Activated CD4-positive, alpha-beta T cell treated with anti-CD3 and anti-CD28 coated beads, Interleukin-2, amount 50 U/mL, for 16 hours (primary cell): Measurements from ENCODE around the gene C9orf72.

Experiments used
- DNase-seq: peaks from one replicate; pipeline ENCODE4 v3.0.0-alpha.2; 2020

The C9orf72 gene, protein sequence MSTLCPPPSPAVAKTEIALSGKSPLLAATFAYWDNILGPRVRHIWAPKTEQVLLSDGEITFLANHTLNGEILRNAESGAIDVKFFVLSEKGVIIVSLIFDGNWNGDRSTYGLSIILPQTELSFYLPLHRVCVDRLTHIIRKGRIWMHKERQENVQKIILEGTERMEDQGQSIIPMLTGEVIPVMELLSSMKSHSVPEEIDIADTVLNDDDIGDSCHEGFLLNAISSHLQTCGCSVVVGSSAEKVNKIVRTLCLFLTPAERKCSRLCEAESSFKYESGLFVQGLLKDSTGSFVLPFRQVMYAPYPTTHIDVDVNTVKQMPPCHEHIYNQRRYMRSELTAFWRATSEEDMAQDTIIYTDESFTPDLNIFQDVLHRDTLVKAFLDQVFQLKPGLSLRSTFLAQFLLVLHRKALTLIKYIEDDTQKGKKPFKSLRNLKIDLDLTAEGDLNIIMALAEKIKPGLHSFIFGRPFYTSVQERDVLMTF

DNA sequence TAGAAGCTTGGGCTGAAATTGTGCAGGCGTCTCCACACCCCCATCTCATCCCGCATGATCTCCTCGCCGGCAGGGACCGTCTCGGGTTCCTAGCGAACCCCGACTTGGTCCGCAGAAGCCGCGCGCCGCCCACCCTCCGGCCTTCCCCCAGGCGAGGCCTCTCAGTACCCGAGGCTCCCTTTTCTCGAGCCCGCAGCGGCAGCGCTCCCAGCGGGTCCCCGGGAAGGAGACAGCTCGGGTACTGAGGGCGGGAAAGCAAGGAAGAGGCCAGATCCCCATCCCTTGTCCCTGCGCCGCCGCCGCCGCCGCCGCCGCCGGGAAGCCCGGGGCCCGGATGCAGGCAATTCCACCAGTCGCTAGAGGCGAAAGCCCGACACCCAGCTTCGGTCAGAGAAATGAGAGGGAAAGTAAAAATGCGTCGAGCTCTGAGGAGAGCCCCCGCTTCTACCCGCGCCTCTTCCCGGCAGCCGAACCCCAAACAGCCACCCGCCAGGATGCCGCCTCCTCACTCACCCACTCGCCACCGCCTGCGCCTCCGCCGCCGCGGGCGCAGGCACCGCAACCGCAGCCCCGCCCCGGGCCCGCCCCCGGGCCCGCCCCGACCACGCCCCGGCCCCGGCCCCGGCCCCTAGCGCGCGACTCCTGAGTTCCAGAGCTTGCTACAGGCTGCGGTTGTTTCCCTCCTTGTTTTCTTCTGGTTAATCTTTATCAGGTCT is at the start of gene C9orf72:
Gene C9orf72 (minus strand): TSS at position 564 of the 716 bp plus-strand sequence. CDS start 6,361 bp downstream, outside the sequence.
- peak; percentile 85 for DNase-seq

DNA sequence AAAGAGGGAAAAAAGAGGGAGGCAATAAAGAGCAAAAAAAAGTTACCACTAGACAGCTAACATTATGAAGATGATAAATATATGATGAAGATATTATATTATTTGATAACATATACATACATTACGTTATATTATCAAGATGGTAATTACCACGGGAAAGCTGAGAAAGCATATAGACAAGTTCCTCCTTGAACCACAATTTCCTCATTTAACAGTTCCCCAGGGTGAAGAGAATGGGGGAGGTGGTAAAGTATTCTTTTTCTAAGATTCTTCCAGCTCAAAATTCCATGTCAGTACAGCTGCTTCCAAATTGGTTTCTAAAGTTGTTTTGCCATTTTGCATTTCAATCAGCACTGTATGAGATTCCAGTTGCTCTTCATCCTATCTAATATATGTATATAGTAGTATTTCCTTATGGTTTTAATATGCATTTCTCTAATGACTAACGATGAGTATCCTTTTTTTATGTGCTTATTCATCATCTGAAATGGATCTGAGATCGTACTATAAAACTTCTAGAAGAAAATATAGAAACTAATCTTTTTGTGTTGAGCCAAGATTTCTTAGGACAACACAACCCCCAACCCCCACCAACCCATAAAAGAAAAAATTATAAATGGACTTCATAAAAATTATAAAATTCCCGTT is 49.5 kb upstream of the C9orf72 start:
- DNase-seq = no peak

DNA sequence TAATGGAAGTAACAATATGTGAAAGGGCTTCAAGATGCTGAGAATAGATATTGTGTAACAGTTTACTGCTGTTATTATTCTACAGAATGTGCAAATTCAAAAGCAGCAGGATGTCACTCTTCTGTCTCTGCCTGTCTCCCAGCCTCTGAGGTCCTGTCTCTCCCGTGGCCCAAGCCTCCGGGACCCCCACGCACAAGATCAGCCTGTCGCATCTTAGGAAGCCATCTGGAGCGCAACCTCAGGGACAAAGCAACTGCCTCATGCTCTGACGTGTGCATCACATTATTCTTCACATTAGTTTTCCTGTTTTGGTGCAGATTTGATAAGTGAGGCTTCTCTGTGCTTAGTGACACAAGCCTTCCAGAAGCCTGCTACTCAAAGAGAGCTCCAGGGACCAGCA is 46.5 kb upstream of the C9orf72 start:
- DNase-seq = no peak

DNA sequence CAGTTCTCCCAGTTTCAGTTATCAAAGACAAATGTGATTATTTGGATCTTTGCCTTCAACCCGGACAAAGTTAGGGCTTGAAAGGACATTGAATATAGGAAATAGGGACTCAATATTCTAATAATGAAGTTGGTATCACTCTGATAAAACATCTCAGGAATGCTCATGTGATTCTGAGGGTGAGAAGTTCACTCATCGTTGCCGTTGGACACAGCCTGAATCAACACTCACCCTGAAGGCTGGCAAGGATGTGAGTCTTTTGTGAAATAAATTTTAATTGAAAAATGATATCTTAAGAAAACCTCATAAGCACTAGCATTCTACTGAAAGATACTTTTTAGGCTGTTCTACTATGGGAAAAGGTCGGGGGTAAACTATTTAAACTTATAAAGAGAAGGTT is 44.8 kb upstream of the C9orf72 start:
- no peak for DNase-seq

DNA sequence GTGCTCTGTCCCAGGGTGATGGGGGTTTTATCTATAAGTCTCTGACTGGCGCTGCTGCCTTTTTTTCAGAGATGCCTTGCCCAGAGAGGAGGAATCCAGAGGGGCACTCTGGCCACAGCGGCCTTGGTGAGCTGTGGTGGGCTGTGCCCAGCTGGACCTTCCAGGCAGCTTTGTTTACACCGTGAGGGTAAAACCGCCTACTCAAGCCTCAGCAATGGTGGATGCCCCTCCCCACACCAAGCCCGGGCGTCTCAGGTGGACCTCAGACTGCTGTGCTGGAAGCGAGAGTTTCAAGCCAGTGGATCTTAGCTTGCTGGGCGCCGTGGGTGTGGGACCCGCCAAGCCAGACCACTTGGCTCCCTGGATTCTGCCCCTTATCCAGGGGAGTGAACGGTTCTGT is 41.3 kb upstream of the C9orf72 start:
- no peak for DNase-seq

DNA sequence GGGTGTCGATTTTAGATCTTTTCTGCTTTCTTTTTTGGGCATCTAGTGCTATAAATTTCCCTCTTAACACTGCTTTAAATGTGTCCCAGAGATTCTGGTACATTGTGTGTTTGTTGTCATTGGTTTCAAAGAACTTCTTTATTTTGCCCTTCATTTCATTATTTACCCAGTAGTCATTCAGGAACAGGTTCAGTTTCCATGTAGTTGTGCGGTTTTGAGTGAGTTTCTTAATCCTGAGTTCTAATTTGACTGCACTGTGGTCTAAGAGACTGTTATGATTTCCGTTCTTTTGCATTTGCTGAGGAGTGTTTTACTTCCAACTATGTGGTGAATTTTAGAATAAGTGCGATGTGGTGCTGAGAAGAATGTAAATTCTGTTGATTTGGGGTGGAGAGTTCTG is 38.8 kb upstream of the C9orf72 start:
- DNase-seq = peak; percentile 49

DNA sequence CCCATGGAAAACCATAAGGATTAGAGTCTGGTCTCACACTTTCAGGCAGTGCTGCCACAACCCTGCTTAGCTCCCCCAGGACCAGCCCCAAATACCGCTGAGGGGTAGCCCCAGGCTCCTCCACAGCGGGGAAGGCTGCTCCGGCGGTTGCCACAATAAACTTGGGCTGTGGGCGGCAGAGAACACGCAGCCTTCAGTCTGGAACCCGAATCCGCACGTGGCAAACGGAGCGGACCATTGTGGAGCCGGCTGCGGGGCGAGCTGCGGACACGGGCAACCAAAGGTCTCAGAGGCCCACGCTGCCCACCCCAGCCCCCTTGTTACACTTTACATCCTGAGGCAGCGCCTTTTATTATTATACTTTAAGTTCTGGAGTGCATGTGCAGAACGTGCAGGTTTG is 37.3 kb upstream of the C9orf72 start:
- DNase-seq = no peak

DNA sequence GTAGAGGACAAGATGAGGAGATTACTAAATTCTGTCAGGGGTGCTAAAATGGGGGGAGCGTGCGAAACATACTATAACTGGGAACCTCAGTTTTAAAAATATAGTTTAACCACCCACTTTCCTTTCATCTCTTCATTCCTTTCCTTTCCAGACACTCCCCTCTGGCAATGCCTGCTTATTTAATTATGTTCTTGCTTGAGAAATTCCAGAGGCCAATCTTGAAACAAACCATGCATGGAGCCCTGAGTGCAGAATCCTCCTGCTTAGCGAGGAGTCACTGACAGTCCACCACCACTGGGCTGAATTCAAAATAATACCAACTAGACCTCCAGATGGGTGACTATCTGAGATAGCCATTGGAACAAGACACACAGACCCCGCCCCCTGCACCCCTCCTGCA is 29.7 kb upstream of the C9orf72 start:
- DNase-seq = no peak

DNA sequence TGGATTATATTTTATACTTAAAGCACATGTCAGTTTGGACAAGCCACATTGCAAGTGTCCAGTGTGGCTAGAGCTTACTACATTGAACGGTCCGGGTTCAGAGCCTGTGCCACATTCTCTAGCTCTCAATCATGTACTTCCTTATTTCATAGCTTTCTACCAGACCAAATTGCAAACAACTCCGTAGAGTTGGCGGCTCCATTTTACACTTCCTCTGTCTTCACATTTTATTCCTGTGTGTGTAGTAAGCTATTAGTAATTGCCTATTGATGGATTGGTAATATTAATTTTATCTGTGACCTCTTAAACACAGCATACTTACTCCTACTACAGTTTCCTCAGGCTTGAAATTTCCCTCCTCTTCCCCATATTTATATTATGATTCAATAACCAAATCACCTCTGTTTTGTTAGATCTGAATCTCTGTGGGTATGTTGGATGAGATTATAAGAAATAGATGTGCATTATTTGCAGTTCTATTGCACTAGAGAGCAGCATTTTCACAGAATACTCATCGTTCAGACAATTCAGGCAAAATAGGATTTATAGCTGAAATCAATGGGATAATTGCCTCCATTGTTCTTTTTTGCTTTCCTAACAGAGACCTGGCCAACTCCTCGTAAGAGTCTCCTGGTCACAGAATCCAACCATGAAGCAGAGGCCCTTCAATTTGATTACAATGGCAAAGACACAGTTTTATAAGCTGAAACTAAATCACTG is 29.0 kb upstream of the C9orf72 start:
- no peak for DNase-seq

DNA sequence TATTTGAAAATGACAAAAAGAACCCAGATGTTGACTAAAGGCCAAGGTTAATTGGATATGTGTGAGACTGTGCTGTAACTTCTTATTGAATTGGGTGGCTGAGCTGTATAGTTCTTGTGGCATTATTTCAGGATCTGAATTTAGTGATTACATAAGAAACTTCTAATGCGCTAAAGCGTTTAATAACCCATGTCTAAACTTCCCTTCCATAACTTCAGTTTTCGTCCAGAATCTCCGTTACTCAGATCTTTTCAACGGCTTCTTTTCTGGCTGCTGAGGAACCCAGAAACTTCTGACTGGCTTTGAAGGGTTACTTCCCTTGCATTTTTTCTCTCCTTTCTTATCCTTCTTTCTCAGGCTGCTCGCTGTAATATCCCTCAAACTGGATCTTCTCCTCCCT is 28.1 kb upstream of the C9orf72 start:
- DNase-seq = no peak

DNA sequence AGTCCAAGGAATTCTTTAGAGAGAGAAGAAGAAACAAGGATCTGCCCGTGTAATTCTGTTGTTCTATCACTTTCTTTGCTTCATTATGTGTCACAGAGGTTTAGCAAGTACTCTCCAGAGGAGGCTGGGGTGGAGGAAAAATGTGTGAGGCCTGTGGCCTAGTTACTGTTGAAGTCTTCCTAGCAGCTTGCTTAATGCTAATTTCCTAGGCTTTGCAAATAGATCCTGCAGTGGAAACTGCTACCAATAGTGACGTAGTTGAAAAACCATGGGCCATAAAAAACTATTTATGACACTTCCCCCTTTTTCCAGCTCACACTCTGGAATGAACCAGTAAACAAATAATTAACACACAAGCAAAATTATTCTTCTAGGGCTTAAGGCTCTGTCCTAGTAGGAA is 27.0 kb upstream of the C9orf72 start:
- DNase-seq = no peak

DNA sequence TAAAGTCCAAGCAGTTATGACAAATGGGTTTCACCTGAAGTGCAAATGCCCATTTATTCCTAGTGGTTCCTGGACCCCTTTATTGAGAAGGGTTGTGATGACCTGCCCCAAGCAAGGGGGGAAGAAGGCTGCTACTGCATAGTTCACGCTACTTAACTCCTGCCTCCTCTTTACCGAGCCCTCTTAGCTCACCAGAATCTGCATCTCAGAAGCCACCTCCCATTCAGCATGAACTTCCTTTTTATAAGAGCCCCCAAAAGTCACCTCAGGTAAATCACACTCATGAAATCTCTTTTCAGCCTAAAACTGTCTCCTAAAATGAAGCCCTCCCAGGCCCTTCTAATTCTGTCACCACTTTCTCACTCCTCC is 26.6 kb upstream of the C9orf72 start:
- DNase-seq = no peak

DNA sequence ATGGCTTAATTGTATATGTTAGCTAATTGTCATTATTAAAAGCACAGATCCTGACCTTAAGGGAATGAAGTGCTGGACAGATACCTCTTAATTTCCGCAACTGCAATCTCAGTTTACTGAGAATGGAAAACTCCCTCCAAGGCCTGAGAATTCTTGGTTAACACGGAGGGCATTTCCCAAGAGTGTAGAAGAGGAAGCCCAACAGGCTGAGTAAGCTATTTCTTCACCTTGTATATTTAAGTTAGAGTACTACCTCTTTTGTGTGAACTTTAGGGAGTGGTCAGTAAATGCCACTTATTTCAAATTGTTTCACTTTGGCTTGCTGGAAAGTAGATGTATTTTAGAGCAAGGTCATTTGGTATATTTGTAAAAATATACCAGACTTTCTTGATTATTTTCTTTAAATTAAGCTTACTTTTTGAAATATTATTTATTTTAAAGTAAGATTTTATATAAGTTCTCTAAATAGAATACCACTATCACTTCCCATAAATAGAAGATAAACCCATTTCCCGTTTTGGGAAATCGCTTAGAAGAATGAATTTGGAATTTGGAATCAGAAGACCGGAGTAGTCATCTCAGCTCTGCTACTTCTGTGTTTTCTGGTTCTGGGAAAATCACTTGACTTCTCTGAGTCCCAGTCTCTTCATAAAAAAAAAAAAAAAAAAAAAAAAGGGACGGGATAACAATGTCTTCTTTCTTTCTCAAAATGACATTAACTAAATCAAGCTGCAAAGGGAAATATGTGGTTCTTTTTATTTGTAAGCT is 26.0 kb upstream of the C9orf72 start:
- no peak for DNase-seq

DNA sequence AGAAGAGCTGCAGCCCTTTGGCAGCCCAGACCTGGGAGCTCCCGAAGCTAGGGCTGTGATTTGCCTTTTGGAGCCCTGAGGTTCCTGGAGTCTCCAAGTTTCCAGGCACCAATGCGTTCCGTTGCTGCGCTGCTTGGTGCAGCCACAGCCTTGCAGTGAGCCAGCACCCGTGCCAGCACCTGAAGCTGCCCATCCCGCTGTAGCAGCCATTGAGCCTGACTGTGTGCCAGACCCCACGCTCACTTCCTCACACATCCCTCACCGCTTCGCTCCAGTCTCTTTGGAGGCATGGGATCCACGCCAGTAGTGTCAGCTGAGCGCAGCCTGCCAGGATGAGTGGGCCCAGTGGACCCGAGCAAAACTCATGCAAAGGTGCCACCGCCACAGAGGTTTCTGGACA is 22.5 kb upstream of the C9orf72 start:
- DNase-seq = no peak

DNA sequence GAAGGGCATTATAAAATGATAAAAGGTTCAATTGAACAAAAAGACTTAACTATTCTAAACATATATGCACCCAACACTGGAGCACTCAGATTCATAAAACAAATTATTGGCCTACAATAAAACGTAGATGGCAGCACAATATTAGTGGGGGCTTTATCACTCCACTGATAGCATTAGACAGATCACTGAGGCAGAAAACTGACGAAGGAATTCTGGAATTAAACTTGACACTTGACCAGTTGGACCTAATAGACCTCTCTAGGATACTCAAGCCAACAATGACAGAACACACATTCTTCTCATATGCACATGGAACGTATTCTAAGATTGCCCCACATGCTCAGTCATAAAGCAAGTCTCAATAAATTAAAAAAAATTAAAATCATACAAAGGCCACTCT is 18.4 kb upstream of the C9orf72 start:
- no peak for DNase-seq

DNA sequence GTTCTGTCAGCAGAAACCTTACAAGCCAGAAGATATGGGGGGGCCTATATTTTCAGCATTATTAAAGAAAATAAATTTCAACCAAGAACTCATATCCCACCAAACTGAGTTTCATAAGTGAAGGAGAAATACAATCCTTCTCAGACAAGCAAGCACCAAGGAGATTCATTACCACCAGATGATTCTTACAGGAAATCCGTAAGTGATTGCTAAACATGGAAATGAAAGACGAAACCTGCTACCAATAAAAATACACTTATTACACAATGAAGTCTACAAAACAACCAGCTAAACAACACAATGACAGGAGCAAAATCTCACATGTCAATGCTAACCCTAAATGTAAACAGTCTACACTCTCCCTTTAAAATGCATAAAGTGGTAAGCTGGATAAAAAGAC is 17.8 kb upstream of the C9orf72 start:
- no peak for DNase-seq

DNA sequence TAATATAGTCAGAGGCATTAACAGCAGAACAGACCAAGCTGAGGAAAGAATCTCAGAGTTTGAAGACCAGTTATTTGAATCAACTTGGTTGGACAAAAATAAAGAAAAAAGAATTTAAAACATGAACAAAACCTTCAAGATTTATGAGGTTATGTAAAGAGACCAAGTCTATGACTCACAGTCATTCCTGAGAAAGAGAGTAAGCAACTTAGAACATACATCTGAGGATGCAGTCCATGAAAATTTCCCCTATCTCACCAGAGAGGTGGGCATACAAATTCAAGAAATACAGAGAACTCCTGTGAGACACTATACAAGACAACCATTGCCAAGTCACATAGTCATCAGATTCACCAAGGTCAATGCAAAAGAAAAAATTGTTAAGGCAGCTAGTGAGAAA is 17.4 kb upstream of the C9orf72 start:
- DNase-seq = no peak

DNA sequence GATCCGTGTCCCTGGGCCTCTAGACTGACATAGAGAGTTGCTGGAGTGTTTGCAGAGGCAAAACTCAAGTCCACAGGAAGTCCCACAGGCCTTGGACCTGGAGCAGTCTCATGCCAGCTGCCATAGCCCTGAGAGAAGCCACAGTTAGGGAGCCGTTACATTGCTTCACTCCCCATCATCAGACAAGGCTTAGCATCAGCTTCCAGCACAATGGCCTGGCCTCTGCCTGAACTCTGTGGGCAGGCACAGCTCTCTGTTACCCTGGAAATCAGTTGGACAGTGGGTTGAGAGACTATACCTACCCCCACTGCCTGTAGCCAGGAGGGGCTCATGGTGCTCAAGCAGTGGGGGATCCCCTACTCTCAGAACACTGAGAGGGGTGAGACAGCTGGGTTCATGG is 16.2 kb upstream of the C9orf72 start:
- no peak for DNase-seq

DNA sequence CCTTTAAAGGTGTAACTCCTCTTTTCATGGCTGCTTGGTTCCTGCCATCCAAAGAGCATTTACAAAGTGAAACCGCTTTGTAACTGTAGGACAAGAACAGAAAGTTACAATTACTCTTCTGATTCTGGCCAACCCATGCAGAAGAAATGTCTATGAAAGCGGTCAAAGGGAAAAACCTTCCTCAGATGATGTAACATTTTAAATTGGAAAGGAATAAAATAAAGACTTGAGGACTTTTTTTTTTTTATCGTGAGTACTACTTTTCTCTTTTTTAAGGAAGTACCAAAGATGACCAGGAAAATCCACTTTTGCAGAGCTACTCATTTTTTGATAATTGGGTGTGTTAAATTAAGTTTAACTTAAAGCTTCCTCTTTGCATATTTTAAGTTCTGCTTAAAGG is 13.0 kb upstream of the C9orf72 start:
- no peak for DNase-seq

DNA sequence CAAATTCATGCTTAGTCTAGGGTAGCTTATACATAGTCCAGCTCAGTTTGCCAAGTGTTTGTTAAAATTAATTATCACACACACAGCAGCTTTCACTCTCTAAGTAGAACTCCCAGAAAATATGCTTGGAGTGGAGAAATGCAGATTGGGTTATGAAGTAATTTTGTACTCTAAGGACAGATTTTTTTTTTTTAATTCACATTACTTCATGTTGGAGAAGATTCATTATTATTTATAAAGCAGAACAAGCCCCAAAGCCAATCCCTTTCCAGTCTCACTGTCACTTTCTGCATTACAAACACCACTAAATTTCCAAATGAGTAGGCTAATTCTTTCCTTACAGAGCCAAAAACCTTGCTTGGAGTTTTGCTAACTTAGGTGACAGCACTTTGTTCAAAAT is 11.7 kb upstream of the C9orf72 start:
- no peak for DNase-seq

DNA sequence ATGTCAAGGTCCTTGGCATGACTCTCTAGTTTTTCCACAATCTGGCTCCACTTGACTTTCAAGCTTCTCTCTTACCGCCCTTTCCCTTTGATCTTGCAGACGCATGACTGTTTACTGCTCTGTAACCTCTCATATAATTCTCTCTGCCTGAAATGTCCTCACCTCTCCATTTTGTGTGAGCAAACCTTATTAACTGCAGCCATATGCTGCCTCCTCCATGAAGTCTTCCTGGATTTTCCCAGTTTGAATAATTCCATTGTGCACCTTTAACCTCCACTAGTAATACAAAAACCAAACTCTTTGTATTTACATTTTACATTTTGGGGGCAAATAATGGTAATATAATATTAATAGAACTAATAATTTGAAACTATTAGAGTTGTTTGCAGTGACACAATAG is 9.5 kb upstream of the C9orf72 start:
- DNase-seq = no peak

DNA sequence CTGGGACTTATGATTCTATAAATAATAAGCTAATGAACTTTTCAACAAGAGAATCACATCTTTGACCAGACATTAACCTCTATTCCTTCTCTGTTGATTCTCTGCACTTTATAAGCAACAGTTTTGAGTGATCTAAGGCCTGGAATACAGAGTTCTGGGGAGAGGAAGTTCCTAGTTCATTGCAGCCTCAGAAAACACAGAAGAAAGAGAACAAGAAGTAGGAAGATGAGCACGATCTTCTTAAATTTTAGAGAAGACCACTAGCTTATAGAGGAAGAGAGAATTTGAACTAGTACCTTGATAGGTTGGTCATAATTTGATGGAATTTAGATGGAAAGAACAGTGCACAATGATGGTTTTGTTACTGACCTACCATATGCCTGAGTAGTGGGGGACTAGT is 8.5 kb upstream of the C9orf72 start:
- no peak for DNase-seq
